HG03469 (cell line): ENCODE measurements around the gene TRIM9.

Source experiments
- ATAC-seq: cut with Tn5 transposase; IDR thresholded peaks from one replicate; pipeline ENCODE4 v1.9.1; 2021; ENCODE audit warnings: mild to moderate bottlenecking, moderate library complexity, moderate number of reproducible peaks; ENCODE audit not compliant: unreplicated experiment

Gene TRIM9

GRCh38 chr14:51093371-51094281 lies 1.3 kb downstream of the TRIM9 start:
- no peak for ATAC-seq

- no peak for ATAC-seq
Measured at GRCh38 chr14:51092965-51093364, 1.9 kb downstream of the TRIM9 start.

DNA sequence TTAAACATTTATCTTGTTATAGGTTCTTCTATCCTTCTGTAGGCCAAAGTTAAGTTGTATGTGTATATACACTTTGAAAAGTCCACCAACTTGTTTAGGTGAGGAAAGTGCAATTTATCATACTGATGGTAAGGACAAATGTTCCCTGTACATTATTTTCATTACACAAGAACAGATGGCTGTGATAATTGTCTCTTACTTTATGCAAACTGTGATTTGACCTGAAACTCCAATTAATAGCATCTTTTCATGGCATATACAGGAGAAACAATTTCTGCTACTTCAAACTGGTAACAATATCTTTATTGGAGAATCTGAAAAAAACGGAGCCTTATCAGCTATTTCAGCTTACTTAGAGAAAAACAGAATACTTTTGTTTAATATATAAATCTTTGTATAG lies 5.6 kb downstream of the TRIM9 start:
- no peak for ATAC-seq

- ATAC-seq: no peak
Measured at GRCh38 chr14:51087031-51087441, 7.9 kb downstream of the TRIM9 start.

- ATAC-seq: no peak
Measured at GRCh38 chr14:51086044-51086443, 8.9 kb downstream of the TRIM9 start.

DNA sequence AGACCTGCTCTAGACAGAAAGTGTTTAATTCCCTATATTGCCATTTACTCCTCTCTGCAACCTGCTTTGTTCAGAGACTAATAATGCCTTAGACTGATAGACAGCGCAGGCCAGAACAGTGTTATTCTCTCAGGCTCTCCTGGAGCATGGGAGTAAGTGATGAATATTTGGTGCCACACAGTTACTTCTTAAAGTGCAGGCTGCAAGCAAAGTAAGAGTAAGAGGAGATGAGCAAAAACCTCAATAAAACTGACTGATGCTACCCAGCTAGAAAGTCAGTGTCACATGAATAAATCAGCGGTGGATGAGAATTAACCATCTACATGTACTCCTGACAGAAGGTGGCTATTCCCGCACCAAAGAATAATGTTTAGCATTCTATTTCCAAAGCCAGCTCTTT lies 9.9 kb downstream of the TRIM9 start:
- no peak for ATAC-seq

- ATAC-seq: no peak
Measured at GRCh38 chr14:51084507-51084906, 10.4 kb downstream of the TRIM9 start.

GRCh38 chr14:51082349-51082748 lies 12.6 kb downstream of the TRIM9 start:
- ATAC-seq: no peak

- no peak for ATAC-seq
Measured at GRCh38 chr14:51081712-51082111, 13.2 kb downstream of the TRIM9 start.

DNA sequence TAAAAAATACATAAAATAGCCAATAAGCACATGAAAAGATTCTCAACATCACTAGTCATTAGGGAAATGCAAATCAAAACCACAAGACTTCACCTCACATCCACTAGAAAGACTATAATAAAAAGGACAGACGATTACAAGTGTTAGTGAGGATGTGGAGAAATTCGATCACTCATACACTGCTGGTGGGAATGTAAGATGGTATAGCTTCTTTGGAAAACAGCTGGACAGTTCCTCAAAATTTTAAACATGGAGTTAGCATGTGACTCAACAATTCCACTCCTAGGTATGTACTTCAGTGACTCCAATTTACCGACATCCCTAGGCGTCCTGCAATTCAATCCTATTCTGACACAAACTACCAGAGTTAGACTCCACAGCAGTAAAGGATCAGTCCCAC lies 13.7 kb downstream of the TRIM9 start:
- no peak for ATAC-seq

DNA sequence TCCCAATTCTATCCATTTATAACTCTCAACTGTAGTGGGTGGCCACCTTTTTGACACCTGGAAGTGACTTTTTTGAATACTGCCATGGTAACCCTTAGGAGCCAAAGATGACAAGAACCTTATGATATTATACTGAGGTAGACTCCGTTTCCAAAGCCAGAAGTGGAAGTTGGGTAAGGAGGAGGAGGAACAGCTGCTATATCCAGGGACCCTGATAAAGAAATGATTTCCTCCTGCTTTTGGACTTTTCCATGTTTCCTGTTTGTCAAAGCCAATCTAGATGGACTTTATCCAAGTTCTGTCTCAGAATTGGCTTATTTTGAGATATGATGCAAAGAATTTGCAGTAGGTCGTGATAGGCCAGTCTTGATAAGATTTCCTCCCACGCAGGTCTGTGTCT lies 14.3 kb downstream of the TRIM9 start:
- ATAC-seq: no peak

DNA sequence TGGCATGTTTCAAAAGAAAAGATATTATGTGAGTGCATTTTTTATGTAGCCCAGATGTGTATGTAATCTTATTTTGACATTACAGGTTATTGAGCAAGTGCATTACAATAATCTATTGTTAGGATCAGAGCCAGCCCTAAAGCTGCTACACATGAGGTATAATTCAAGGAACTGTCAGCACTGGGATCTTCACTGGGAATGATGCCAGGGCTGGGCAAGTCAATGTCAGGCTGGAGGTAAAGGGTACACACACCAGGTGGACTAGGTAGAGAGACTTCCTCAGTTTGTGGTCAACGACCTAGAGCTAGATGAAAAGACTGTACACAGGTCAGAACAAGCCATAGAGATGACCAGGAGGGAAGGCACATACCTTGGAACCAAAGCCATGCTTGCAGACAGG lies 15.4 kb downstream of the TRIM9 start:
- no peak for ATAC-seq

GRCh38 chr14:51079085-51079484 lies 15.8 kb downstream of the TRIM9 start:
- no peak for ATAC-seq

- no peak for ATAC-seq
Measured at GRCh38 chr14:51074701-51075385, 20.1 kb downstream of the TRIM9 start.

DNA sequence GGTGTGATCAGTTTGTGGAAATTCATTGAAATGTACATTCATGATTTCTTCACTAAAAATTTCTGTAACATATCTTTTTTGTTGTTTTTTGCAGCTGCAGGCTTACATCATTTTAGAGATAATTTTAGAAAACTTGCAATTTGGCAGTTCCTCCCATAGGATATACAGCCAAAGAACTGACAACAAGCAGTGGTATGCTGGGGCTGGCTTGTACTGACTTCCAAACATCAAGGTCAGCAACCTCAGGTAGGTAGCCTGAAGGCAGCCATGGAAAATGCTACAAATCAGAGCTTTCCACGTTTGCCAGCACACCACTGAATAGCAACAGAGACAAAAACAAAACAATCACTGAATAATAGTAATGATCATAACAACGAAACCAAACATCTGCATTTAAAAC lies 21.2 kb downstream of the TRIM9 start:
- ATAC-seq: no peak

- no peak for ATAC-seq
Measured at GRCh38 chr14:51072976-51073375, 21.9 kb downstream of the TRIM9 start.

DNA sequence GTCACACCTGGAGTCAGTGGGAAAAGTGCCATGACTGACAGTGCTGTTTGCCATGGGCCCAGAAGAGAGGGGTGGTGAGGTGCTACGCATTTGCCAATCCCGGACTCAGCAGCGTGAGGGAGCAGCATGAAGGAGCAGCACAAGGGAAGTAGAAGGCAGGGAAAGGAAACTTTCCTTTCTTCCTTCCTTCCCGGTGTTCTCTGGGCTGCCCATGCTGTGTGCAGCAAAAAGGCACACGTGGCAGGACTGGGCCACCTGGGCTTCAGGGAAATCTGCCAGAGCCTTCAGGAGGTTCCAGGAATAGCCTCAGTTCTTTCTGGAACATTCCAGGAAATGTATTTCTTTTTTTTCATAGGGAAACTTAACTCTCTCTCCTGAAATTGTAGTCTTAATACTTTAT lies 23.0 kb downstream of the TRIM9 start:
- ATAC-seq: no peak

DNA sequence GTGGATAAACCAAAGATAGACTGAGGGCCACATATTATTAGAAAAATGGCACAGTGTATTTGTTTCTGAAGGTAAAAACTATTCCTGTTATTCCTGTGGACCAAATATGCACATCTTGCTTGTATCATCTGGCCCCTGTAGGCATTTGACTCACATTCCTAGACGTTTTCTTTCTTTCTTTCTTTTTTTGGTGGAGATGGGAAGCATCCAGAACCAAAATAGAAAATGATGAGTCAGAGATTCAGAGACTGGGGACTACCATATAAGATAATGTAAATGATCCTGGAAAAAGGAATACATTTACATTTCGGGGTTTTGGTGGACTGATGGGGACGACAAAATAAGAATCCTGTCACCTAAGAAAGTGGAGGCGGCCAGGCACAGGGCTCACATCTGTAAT lies 24.2 kb downstream of the TRIM9 start:
- no peak for ATAC-seq

GRCh38 chr14:51069055-51069454 lies 25.9 kb downstream of the TRIM9 start:
- ATAC-seq: no peak

DNA sequence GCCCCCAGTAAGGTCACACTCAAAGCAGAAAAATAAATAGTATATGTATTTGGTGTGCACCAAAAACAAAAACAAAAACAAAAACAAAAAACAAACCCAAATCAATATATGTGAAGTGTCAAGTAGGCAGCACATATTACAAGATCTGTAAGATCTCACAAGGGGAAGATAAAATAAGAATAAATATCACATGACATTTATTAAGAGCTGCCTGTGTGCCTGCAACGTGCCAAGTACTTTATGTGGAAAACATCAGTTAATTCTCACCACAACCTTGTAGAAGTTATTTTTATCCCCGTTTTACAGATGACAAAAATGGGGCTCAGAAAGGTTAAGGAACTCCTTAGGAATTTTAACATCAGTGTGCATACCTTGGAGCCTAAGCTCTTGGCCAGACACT lies 26.6 kb downstream of the TRIM9 start:
- no peak for ATAC-seq

DNA sequence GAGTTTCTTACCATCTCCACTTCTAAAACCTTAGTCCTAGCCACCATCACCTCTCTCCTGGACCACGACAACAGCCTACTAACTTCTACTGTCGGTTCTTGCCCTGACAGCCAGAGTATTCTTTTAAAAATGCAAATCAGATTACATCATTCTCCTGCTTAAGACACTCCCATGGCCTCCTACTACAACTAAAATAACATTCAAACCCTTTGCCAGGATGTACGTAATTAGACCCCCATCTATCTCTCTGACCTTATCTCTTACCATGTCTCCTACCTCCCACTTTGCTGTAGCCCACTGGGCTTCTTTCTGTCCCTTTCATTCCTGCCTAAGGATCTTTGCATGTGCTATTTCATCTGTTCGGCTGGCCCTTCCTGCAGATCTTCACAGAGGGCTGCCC lies 27.6 kb downstream of the TRIM9 start:
- no peak for ATAC-seq

GRCh38 chr14:51066576-51066975 lies 28.3 kb downstream of the TRIM9 start:
- no peak for ATAC-seq
